Measurements from ENCODE around the gene SH3D21. TPM values are rescaled to one million over a fixed set of nuclear protein-coding genes. Genes with fewer than 3 reads are reported as not detected.

The SH3D21 gene
- total and polyA plus RNA-seq, 2 of the 8 experiments (the other 6 are each of a cell fraction or from before 2014, with no cell fraction given) = 3.4 to 8.6 TPM

GRCh38 chr1:36306902-36307456, 811 bp downstream of the SH3D21 start (continued):
- peak; percentile 41 for TF ChIP-seq KDM4A (IDR thresholded peaks at IDR 0.05; ENCODE audit: low read depth, low read length, severe bottlenecking)
- no peak for TF ChIP-seq NRF1 (IDR thresholded peaks at IDR 0.05; ENCODE audit: low read depth, low read length)
- 0 out of 4 replicates have a peak, but pooled peaks of 1 of the 2 experiments have one; percentile 42 for TF ChIP-seq SIN3A (conservative IDR thresholded peaks at IDR 0.05 in 1 of 2, IDR thresholded peaks at IDR 0.05 in 1 of 2; ENCODE audit: low read depth in 1 of 2, low read length in 2 of 2)
- TF ChIP-seq SAP30 (IDR thresholded peaks at IDR 0.05; ENCODE audit: insufficient read depth, insufficient replicate concordance, low read length) = peak; percentile 52
- peak; percentile 86 for TF ChIP-seq POLR2AphosphoS5 (IDR thresholded peaks at IDR 0.05; ENCODE audit: low read depth, low read length)
- TF ChIP-seq POLR2A (IDR thresholded peaks at IDR 0.05; ENCODE audit: control extremely low read depth in 1 of 2, low read depth in 2 of 2, low read length in 2 of 2) = peak; percentile 88 to 93
- no peak for TF ChIP-seq RXRA (IDR thresholded peaks at IDR 0.05; ENCODE audit: insufficient read depth, low read depth, low read length)
